GM18508 (cell line): ENCODE results near the gene CASP10.
A peak's percentile ranks its signal among the peaks of the same experiment; 100 is the strongest.
"Not testable (repeated sequence)": the region's sequence is repeated elsewhere in the genome, so short reads cannot be mapped to it uniquely, and the experiment has no call there.

Source experiments
- ATAC-seq: cut with Tn5 transposase; IDR thresholded peaks from one replicate; pipeline ENCODE4 v1.9.1; 2021; ENCODE audit warnings: moderate number of reproducible peaks; ENCODE audit not compliant: insufficient read depth, unreplicated experiment

CASP10 gene

GRCh38 chr2:201152999-201153815 lies 29.7 kb upstream of the CASP10 start:
- no peak for ATAC-seq

DNA sequence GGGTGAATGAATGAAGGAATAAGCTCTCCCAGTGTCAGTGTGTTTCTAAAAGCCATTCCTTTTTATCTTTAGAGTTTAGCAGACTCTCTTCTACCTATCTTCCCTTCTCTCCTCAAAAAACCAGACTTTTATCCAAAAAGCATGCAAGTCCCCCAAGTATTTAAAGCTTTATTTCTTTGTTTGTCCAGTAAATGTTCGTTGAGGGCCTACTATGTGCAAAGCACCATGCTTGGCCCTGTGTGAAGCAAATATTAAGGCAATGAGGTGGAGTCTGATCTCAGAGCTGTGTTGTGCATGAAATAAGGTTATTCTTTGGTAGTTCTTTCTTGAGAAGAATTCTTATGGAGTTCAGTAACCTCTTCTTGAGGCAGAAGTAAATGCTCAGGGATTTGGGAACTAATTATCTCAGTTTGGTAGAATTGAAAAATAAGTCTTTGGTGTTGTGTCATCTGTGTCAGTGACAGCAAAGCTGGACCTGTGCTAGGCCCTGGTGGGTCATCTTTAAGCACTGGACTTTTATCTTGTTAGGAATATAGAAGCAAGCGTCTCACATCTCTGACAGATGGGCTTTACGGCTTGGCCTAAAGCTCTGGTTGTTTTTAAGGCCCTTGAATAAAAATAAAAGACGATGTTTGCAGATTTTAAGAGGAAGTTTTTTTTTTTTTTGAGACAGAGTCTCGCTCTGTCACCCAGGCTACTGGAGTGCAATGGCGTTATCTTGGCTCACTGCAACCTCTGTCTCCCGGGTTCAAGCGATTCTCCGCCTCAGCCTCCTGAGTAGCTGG lies 28.1 kb upstream of the CASP10 start:
- no peak for ATAC-seq

GRCh38 chr2:201156036-201156435 lies 26.9 kb upstream of the CASP10 start:
- ATAC-seq: no peak

- no peak for ATAC-seq
Observed at GRCh38 chr2:201156640-201157039, 26.3 kb upstream of the CASP10 start.

- peak; percentile 9 for ATAC-seq
Observed at GRCh38 chr2:201157694-201158093, 25.2 kb upstream of the CASP10 start.

GRCh38 chr2:201158111-201158929 lies 24.6 kb upstream of the CASP10 start:
- ATAC-seq: peak; percentile 88

DNA sequence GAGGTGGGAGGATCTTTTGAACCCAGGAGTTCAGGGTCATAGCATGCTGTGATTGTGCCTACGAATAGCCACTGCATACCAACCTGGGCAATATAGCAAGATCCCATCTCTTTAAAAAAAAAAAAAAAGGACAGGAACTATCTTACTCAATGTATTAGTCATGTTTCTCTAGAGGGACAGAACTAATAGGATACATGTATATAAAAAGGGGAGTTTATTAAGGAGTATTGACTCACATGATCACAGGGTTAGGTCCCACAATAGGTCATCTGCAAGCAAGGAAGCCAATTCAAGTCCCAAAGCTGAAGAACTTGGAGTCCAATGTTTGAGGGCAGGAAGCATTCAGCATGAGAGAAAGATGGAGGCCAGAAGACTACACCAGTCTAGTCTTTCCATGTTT lies 18.8 kb upstream of the CASP10 start:
- ATAC-seq: no peak

DNA sequence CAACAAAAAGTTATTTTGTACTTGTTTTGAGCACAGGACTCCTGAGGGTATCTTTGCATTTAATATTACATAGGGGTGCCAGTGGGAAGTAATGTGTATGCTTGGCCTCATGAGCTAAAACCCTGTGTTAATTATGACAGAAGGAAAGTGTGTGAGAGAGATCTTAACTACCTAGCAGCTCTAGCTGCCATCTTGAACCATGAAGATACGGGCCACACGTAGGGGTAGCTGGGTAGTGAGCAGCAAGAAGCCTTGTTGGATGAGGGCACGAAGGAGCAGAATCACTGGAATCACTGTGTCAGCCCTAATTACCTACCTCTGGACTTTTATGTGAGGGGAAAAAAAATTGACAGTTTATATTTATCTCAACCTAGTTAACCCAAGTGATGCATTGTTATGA lies 15.4 kb upstream of the CASP10 start:
- ATAC-seq: no peak

DNA sequence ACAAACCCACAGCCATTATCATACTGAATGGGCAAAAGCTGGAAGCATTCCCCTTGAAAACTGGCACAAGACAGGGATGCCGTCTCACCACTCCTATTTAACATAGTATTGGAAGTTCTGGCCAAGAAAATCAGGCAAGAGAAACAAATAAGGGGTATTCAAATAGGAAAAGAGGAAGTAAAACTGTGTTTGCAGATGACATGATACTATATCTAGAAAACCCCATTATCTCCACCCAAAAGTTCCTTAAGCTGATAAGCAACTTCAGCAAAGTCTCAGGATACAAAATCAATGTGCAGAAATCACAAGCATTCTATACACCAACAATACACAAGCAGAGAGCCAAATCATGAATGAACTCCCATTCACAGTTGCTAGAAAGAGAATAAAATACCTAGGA lies 14.4 kb upstream of the CASP10 start:
- not testable (repeated sequence) for ATAC-seq

DNA sequence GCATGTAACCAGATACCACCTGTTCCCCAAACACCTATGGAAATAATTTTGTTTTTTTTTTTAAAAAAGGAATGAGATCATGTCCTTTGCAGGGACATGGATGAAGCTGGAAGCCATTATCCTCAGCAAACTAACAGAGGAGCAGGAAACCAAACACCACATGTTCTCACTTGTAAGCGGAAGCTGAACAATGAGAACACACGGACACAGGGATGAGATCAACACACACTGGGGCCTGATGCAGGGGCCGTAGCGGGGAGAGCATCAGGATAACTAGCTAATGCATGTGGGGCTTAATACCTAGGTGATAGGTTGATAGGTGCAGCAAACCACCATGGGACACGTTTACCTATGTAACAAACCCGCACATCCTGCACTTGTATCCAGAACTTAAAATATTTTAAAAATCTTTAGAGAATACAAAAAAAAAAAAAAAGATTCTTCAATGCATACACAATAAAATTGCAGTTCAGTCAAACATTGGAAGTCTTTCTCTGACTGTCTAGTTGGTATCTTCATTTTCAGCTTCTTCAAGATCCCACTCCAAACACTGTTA lies 11.6 kb upstream of the CASP10 start:
- no peak for ATAC-seq

GRCh38 chr2:201172279-201172678 lies 10.7 kb upstream of the CASP10 start:
- ATAC-seq: no peak

DNA sequence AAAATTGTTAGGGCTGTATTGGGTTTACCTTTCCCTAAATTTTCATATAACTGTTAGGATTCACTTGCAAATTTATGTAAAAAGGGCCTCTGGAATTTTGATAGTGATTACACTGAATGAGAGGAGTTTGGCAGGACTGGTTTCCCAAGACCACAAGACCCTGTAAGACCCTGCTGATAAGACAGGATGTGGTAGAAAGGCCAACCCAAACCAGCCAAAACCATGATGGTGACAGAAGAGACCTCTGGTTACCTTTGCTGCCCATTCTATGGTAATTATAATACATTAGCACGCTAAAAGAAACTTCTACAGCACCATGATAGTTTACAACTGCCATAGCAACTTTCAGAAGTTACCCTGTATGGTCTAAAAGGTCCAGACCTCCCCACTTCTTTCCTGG lies 8.3 kb upstream of the CASP10 start:
- no peak for ATAC-seq

GRCh38 chr2:201176081-201176481 lies 6.9 kb upstream of the CASP10 start:
- ATAC-seq: no peak

GRCh38 chr2:201180010-201180409 lies 2.9 kb upstream of the CASP10 start:
- no peak for ATAC-seq

DNA sequence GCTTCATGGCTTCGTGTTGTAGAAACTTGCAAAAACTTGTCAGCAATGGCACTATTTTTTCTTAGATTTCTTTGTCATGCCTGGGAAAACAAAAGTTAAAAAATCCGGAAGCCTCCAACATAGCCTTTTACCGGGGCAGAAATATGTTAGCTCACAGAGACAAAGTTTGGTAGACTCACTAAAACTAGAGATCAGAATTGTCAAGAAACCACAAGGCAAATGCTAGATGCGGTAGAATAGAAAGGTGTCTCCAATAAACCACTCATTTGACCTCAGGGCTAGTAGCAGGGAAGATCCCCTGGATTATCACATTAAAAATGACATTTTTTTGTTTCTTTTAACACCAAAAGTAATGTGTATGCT lies 405 bp downstream of the CASP10 start:
- ATAC-seq: no peak

DNA sequence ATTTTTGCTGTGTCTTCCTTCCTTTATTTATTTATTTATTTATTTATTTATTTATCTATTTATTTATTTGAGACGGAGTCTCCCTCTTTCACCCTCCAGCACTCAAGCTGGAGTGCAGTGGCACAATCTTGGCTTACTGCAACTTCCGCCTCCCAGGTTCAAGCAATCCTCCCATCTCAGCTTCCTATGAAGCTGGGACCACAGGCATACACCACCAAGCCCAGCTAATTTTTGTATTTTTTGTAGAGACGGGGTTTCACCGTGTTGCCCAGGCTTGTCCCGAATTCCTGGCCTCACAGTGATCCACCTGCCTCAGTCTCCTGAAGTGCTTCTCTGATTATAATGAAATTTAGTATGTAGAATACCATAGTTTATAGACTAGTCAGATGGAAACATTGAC lies 894 bp downstream of the CASP10 start:
- not testable (repeated sequence) for ATAC-seq

DNA sequence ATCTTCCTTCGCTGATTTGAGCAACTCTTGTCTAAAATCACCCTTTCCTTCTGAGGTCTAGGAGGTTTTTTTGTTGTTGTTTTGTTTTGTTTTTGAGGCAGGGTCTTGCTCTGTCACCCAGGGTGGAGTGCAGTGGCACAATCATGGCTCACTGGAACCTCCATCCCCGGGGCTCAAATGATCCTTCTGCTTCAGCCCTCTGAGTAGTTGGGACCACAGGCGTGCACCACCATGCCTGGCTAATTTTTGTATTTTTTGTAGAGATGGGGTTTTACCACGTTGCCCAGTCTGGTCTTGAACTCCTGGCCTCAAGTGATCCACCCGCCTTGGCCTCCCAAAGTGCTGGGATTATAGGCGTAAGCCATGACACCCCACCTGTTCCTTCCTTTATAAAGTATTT lies 1.3 kb downstream of the CASP10 start:
- ATAC-seq: not testable (repeated sequence)

DNA sequence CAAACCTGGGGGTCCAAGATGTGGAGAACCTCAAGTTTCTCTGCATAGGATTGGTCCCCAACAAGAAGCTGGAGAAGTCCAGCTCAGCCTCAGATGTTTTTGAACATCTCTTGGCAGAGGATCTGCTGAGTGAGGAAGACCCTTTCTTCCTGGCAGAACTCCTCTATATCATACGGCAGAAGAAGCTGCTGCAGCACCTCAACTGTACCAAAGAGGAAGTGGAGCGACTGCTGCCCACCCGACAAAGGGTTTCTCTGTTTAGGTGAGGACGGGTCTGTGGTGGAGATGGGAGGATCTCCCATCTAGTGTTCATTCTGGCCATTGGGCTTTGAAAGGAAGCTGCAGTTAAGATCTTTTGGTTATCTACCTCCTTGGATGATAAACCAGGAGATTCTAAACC lies 2.9 kb downstream of the CASP10 start:
- ATAC-seq: no peak

- no peak for ATAC-seq
Observed at GRCh38 chr2:201186982-201187381, 4.0 kb downstream of the CASP10 start.

DNA sequence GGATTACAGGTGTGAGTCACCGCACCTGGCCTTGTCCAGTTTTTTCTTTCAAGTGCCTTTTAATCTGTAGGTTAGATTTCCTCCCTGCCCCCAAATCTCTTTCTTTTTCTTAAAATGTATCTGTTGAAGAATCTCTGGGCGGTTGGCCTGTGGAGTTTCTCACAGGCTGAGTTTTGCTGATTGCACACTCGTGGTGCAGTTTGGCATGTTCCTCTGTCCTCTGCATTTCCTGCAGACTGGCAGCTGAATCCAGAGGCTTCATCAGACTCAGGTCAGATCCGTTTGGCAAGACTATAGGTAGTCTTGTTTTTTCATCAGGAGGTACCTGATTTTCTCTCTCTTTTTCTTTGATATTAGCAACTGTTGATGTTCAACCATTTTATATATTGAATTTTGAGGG lies 5.5 kb downstream of the CASP10 start:
- no peak for ATAC-seq
